ENCODE data around the gene UBE2D2.

- TF ChIP-seq CTCF (IDR thresholded peaks at IDR 0.05) (no peak), EZH2 (IDR thresholded peaks at IDR 0.05; ENCODE audit: borderline replicate concordance, insufficient read depth, low read depth, low read length, poor library complexity, severe bottlenecking) (no peak)
Measured at GRCh38 chr5:139524446-139524845, 36.7 kb upstream of the UBE2D2 start.

Measured in B cell (primary cell).